ENCODE measurements around the gene SMTNL1. TPM values are rescaled to one million over a fixed set of nuclear protein-coding genes. Genes with fewer than 3 reads are reported as not detected.

SMTNL1 gene
- total RNA-seq, 1 experiment from 2014 or later: not detected

GRCh38 chr11:57571606-57572005, 34.2 kb downstream of the SMTNL1 start:
- no CpG with 5 or more reads among the region's 2 CpGs for WGBS (ENCODE audit: extremely low coverage, insufficient read length, low lambda C conversion rate)
- no peak overlapping the region for H3K56ac ChIP-seq (ENCODE audit: insufficient read length, low read depth, low read length)

More at GRCh38 chr11:57571606-57572005, 34.2 kb downstream of the SMTNL1 start:
- no peak overlapping the region; a peak in 1 of 5 replicates for H3K4me3 Mint-ChIP-seq
- no peak overlapping the region for H3K4ac ChIP-seq (ENCODE audit: low read depth, low read length)
- no peak overlapping the region for H2AFZ ChIP-seq (ENCODE audit: low read length)
- H2BK5ac ChIP-seq (ENCODE audit: insufficient read length, low read length): no peak overlapping the region
- H2BK20ac ChIP-seq (ENCODE audit: low read depth, low read length, poor library complexity, severe bottlenecking): no peak overlapping the region
- H4K91ac ChIP-seq (ENCODE audit: insufficient read length, low read depth, low read length): no peak overlapping the region
- H3K27me3 Mint-ChIP-seq (ENCODE audit: low read depth): peaks cover 9% of the 10 kb centered on the region
- no peak overlapping the region for H3K18ac ChIP-seq (ENCODE audit: insufficient read length, low read depth, low read length)
- H4K20me1 ChIP-seq (ENCODE audit: control insufficient read depth, insufficient read depth, insufficient read length): no peaks in the 10 kb centered on the region
- peaks cover 6% of the 10 kb centered on the region; the same call in 1 of the 2 replicates for H3K4me1 ChIP-seq (ENCODE audit: insufficient read depth, low read length)
- DNase-seq: no peak
- H2BK120ac ChIP-seq (ENCODE audit: low read depth, low read length, poor library complexity, severe bottlenecking): no peak overlapping the region
- H2BK15ac ChIP-seq (ENCODE audit: low read depth, low read length): no peak overlapping the region
- H3K27ac ChIP-seq (ENCODE audit: insufficient read length, low read depth, low read length): no peak overlapping the region
- H4K8ac ChIP-seq (replicated peaks; ENCODE audit: insufficient read length, low read depth, low read length): no peak overlapping the region
- H2BK12ac ChIP-seq (ENCODE audit: insufficient read length, low read depth, low read length): no peak overlapping the region
- no peak overlapping the region for H3K23ac ChIP-seq (ENCODE audit: insufficient read length, low read depth, low read length)
- no peaks in the 10 kb centered on the region for H3K79me1 ChIP-seq (ENCODE audit: insufficient read depth, low read depth, low read length, poor library complexity, severe bottlenecking)
- no peaks in the 10 kb centered on the region; the same call in 1 of the 2 replicates for H3K27me3 ChIP-seq (ENCODE audit: insufficient read depth, low read length)
- H2AK5ac ChIP-seq (ENCODE audit: insufficient read length, low read length): no peak overlapping the region
- H4K5ac ChIP-seq (ENCODE audit: insufficient read length, low read depth, low read length): no peak overlapping the region
- H3K9ac ChIP-seq (ENCODE audit: extremely low read depth, insufficient read length, low read length): no peak overlapping the region
- peaks cover 0 to 2% (median 0%) of the 10 kb centered on the region in 3 experiments; a peak in 2 of 7 replicates for H3K36me3 Mint-ChIP-seq (ENCODE audit: insufficient read depth in 1 of 3, low read depth in 3 of 3)
- no peak overlapping the region for H3T11ph ChIP-seq (ENCODE audit: low read length)
- H3K4me1 Mint-ChIP-seq: peaks cover 28 to 33% of the 10 kb centered on the region in 2 experiments
- TF ChIP-seq CTCF (conservative IDR thresholded peaks at IDR 0.05): no peak
- H3K9me3 Mint-ChIP-seq: no peaks in the 10 kb centered on the region
- H3K23me2 ChIP-seq (ENCODE audit: insufficient read length, low read depth, low read length, poor library complexity, severe bottlenecking): peaks cover 8% of the 10 kb centered on the region
- H3K14ac ChIP-seq (ENCODE audit: insufficient read depth, low read length): no peak overlapping the region
- H3K79me2 ChIP-seq (ENCODE audit: insufficient read depth, low read length): no peaks in the 10 kb centered on the region
- H3K9me3 ChIP-seq (ENCODE audit: control insufficient read depth, low read depth, low read length): no peaks in the 10 kb centered on the region
- H3K4me2 ChIP-seq (ENCODE audit: insufficient read depth, insufficient read length, low read length): no peak overlapping the region
- no peak overlapping the region for H3K27ac Mint-ChIP-seq

All from H9 (cell line).